ENCODE results near the gene HIGD1B. TPM values are rescaled to one million over a fixed set of nuclear protein-coding genes. Genes with fewer than 3 reads are reported as not detected.
A peak's percentile ranks its signal among the peaks of the same experiment; 100 is the strongest.
"Not testable (repeated sequence)": the region's sequence is repeated elsewhere in the genome, so short reads cannot be mapped to it uniquely, and the experiment has no call there.

Gene HIGD1B
- total RNA-seq, 1 donor: not detected

DNA sequence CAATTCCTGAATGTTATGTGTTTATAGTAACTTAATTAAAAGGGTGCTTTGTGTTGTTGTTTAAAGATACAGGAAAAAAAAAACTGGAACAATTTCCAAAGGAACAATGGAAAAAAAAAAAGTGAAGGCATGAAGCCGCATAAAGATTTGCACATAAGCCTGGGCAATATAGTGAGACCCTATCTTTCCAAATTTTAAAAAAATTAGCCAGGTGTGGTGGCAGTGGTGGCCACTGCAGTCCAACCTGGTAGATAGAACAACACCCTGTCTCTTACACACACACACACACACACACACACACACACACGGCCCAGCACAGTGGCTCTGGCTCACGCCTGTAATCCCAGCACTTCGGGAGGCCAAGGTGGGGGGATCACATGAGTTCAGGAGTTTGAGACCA, 39.5 kb upstream of the HIGD1B start:
- TF ChIP-seq, protein P1, sequence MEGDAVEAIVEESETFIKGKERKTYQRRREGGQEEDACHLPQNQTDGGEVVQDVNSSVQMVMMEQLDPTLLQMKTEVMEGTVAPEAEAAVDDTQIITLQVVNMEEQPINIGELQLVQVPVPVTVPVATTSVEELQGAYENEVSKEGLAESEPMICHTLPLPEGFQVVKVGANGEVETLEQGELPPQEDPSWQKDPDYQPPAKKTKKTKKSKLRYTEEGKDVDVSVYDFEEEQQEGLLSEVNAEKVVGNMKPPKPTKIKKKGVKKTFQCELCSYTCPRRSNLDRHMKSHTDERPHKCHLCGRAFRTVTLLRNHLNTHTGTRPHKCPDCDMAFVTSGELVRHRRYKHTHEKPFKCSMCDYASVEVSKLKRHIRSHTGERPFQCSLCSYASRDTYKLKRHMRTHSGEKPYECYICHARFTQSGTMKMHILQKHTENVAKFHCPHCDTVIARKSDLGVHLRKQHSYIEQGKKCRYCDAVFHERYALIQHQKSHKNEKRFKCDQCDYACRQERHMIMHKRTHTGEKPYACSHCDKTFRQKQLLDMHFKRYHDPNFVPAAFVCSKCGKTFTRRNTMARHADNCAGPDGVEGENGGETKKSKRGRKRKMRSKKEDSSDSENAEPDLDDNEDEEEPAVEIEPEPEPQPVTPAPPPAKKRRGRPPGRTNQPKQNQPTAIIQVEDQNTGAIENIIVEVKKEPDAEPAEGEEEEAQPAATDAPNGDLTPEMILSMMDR (IDR thresholded peaks at IDR 0.05; ENCODE audit: insufficient read depth, low read depth, low read length): no peak
- H3K4me3 ChIP-seq (ENCODE audit: low read depth, low read length): no peak overlapping the region
- DNase-seq (ENCODE audit: low read depth): no peak

DNA sequence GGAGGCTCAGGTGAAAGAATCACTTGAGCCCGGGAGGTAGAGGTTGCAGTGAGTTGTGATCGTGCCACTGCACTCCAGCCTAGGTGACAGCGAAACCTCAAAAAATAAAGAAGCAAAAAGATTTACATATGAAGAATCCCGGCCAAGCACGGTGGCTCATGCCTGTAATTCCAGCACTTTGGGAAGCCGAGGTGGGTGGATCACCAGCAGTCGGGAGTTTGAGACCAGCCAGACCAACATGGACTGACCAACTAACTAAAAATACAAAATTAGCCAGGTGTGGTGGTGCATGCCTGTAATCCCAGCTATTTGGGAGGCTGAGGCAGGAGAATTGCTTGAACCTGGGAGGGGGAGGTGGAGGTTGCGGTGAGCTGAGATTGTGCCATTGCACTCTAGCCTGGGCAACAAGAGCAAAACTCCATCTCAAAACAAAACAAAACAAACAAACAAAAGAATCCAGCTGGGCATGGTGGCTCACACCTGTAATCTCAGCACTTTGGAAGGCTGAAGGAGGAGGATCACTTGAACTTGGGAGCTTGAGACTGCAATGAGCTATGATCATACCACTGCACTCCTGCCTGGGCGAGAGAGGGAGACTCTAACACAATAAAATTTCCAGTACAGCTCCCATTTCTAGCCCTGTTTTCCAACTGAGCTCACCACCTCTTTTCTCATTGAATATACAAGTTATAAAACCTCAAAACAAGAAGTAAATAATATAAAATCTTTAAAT, 38.9 kb upstream of the HIGD1B start:
- DNase-seq (ENCODE audit: low read depth): not testable (repeated sequence)

DNA sequence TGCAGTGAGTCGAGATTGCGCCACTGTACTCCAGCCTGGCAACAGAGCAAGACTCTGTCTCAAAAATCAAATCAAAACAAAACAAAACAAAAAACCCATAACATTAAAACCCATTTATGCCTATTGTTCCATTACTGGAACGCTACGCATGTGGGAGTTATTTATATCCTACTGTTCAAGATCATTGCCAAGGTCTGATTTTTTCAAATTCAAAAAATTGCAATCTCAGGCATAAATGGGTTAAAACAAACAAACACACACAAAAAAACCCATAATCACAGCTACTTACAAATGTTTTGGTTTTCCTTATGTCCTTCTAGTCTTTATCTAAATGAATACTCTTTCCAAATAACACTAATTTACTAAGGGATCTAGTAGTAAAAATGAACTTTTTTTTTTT, 35.4 kb upstream of the HIGD1B start:
- peak; percentile 27 for DNase-seq (ENCODE audit: low read depth)
- no peak overlapping the region for H3K4me3 ChIP-seq (ENCODE audit: low read depth, low read length)
- TF ChIP-seq, protein P1 (IDR thresholded peaks at IDR 0.05; ENCODE audit: insufficient read depth, low read depth, low read length): no peak

More for the DNA sequence above, 38.9 kb upstream of the HIGD1B start:
- not testable (repeated sequence) for H3K4me3 ChIP-seq (ENCODE audit: low read depth, low read length)

DNA sequence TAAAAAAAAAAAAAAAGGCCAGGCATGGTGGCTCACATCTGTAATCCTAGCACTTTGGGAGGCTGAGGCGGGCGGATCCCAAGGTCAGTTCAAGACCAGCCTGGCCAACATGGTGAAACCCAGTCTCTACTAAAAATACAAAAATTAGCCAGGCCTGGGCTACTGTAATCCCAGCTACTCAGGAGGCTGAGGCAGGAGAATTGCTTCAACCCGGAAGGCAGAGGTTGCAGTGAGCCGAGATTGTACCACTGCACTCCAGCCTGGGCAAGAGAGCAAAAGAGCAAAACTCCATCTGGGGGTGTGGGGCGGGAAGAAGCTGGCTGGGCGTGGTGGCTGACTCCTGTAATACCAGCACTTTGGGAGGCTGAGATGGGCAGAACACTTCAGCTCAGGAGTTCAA, 29.2 kb upstream of the HIGD1B start:
- H3K4me3 ChIP-seq (ENCODE audit: low read depth, low read length); DNase-seq (ENCODE audit: low read depth): not testable (repeated sequence)

DNA sequence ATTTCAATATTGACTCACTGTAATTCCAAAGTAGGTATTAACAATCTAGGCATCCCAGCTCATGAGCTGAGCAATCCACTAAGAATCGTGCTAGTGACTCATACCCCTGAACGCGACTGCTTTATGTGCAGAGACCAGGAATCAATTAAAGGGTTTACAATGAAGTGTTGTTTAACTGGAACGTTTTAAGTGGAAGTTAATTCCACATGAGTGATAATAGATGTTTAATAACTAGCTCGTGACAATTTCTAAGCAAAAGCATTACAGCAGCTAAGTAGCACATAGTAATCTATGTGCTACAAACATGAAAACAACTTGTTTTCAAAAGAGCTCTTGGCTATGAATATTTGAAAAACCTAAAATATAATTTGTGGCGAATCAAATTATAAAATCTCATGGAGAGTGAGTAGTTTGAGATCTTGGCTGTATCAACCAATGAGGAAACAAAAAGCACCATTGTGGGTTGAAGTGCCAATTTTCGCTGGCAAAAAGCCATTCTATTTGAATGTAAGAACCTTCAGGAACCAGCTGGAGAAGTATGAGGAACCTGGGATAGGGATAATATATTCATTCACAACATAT, 27.0 kb upstream of the HIGD1B start:
- peak; percentile 89 for DNase-seq (ENCODE audit: low read depth)
- no peak overlapping the region for H3K4me3 ChIP-seq (ENCODE audit: low read depth, low read length)
- TF ChIP-seq, protein P1 (IDR thresholded peaks at IDR 0.05; ENCODE audit: insufficient read depth, low read depth, low read length): no peak

DNA sequence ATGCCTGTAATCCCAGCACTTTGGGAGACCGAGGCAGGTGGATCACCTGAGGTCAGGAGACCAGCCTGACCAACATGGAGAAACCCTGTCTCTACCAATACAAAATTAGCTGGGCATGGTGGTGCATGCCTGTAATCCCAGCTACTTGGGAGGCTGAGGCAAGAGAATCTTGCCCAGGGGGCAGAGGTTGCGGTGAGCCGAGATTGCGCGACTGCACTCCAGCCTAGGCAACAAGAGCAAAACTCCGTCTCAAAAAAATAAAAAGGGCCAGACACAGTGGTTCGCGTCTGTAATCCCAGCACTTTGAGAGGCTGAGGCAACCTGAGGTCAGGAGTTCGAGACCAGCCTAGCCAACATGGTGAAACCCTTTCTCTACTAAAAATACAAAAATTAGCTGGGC, 22.4 kb upstream of the HIGD1B start:
- DNase-seq (ENCODE audit: low read depth); H3K4me3 ChIP-seq (ENCODE audit: low read depth, low read length): not testable (repeated sequence)

DNA sequence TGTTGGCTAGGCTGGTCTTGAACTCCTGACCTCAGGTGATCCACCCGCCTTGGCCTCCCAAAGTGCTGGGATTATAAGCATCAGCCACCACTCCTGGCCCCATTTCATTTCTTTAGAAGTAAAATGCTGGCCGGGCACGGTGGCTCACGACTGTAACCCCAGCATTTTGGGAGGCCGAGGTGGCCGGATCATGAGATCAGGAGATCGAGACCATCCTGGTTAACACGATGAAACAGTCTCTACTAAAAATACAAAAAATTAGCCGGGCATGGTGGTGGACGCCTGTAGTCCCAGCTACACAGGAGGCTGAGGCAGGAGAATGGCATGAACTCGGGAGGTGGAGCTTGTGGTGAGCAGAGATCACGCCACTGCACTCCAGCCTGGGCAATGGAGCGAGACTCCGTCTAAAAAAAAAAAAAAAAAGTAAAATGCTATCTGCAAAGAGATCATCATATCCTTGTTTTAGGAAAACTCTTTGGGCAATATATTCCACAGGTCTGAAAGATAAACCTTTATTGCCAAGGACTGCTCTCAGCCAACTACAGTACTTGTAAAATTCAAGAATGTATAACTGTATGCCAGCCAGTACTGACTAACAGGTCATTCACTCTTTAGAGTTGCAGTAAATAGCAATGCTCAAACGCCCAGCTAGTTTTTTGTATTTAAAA, 21.4 kb upstream of the HIGD1B start:
- TF ChIP-seq, protein P1 (IDR thresholded peaks at IDR 0.05; ENCODE audit: insufficient read depth, low read depth, low read length): no peak
- no peak for DNase-seq (ENCODE audit: low read depth)
- H3K4me3 ChIP-seq (ENCODE audit: low read depth, low read length): no peak overlapping the region

DNA sequence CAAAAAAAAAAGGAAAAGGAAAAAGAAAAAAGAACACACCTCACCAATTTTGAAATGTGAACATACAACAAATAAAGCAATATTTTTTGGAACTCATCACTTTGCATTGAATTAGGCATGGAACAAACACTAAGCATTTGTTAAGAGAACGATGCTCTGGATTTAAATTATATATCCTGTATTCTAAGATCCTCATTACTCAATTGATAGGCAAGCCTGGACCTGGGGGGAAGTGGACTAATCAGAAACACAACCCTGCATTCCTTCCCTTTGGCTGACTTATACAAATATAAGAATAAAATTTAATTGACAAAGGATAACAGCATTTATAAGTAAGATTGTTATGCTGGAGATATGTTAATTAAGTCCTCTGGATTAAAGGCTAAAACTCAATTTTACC, 19.8 kb upstream of the HIGD1B start:
- TF ChIP-seq, protein P1 (IDR thresholded peaks at IDR 0.05; ENCODE audit: insufficient read depth, low read depth, low read length): no peak
- DNase-seq (ENCODE audit: low read depth): no peak
- peak overlapping the region; percentile 85 for H3K4me3 ChIP-seq (ENCODE audit: low read depth, low read length)
